T-helper 9 cell (primary cell): Measurements from ENCODE around the gene DCDC2.
"Not testable (repeated sequence)": the region's sequence is repeated elsewhere in the genome, so short reads cannot be mapped to it uniquely, and the experiment has no call there.

Experiments used
- DNase-seq: peaks from one replicate; pipeline ENCODE4 v3.0.0-alpha.2; 2020

The DCDC2 gene

DNA sequence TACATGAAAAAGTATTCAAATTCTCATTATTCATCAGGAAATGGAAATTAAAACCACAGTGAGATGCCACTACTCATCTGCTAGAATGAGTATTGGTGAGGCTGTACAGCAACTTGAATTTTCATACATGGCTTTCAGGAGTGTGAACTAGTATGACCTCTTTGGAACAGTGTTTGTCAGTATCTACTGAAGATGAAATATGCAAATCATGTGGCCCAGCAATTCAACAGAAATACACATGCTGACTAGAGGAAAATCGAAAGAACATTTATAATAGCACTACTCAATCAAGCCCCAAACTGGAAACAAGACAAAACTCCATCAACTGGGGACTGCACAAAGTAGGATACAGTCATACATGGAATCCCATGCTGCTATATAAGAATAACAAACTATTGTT lies 102.2 kb downstream of the DCDC2 start:
- DNase-seq: no peak

DNA sequence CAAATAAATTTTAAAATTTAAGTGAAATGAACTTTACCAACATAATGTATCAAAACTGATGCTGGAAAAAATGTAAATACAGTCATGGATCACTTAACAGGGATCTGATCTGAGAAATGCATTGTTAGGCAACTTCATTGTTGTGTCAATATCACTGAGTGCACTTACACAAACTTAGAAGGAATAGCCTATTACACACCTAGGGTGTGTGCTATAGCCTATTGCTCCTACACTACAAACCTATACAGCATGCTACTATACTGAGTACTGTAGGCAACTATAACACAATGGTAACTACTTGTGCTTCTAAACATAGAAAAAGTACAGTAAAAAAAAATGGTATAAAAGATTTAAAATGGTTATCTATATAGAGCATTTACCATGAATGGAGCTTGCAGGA lies 104.5 kb downstream of the DCDC2 start:
- DNase-seq: no peak

GRCh38 chr6:24252280-24252679 lies 105.6 kb downstream of the DCDC2 start:
- no peak for DNase-seq

GRCh38 chr6:24251339-24251738 lies 106.5 kb downstream of the DCDC2 start:
- no peak for DNase-seq

DNA sequence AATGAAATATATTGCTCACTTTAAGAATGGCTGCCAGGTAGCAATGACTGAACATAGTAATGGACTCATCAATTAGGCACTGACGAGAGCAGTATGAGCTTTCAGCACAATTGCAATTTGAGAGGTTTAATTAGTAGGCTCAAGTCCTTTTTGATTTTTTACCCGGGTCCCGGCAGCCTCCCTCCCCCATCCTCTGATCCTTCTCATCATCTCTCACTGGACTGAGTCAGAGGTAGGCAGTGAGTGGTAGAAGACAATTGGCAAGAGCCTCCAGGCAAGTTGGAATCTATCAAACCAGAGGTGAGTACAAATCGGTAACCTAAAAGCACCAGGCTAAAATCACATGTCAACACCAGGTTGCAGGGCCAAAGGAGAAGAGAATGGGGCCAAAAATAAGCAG lies 107.9 kb downstream of the DCDC2 start:
- no peak for DNase-seq

DNA sequence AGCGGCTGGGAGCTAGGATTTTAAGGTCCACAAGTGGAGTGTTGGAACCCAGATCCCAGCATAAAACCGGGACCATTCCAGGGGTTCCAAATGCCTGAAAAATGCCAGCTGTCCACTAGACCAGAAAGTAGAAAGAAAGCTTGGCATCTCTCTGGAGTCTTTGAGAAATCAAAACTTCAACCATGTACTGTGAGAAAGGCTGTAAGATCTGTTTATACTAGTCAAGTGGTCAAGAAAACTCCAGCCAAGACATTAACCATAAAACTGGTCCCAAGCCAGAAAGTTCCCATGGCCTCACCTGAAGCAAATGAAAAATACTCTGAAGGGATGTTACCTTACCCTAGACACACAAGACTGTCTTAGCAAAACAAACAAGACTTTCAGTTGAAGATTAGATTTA lies 112.6 kb downstream of the DCDC2 start:
- DNase-seq: no peak

GRCh38 chr6:24242924-24243323 lies 114.9 kb downstream of the DCDC2 start:
- no peak for DNase-seq

- DNase-seq: not testable (repeated sequence)
Measured at GRCh38 chr6:24241779-24242178, 116.1 kb downstream of the DCDC2 start.

- DNase-seq: no peak
Measured at GRCh38 chr6:24240943-24241342, 116.9 kb downstream of the DCDC2 start.

GRCh38 chr6:24240380-24240928 lies 117.4 kb downstream of the DCDC2 start:
- DNase-seq: no peak

DNA sequence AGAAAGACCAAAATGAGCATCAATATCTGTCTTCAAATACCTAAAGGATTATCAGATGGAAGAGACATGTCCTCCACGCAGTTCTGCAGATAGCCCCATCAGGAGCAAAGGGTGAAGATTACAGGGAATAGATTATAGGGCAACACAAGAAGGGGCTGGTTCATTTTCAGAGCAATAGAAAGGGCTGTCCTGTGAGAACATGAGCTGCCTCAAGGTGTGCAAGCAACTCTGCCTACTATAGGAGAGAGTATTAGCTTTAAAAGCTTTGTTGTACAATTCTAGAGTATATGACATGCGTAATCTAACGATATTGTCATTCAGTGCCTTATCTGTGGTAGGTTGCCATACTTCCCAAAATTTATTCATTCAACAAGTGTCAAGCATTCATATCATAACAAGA lies 119.2 kb downstream of the DCDC2 start:
- no peak for DNase-seq

DNA sequence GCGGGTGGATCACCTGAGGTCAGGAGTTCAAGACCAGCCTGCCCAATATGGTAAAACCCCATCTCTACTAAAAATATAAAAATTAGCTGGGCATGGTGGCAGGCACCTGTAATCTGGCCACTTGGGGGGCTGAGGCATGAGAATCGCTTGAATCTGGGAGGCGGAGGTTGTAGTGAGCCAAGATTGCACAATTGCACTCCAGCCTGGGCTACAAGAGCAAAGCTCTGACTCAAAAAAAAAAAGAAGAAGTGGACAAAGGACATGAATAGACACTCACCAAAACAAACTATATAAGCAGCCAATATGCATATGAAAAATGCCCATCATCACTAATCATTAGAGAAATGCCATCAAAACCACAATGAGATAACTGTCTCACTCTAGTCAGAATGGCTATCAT lies 121.1 kb downstream of the DCDC2 start:
- not testable (repeated sequence) for DNase-seq

DNA sequence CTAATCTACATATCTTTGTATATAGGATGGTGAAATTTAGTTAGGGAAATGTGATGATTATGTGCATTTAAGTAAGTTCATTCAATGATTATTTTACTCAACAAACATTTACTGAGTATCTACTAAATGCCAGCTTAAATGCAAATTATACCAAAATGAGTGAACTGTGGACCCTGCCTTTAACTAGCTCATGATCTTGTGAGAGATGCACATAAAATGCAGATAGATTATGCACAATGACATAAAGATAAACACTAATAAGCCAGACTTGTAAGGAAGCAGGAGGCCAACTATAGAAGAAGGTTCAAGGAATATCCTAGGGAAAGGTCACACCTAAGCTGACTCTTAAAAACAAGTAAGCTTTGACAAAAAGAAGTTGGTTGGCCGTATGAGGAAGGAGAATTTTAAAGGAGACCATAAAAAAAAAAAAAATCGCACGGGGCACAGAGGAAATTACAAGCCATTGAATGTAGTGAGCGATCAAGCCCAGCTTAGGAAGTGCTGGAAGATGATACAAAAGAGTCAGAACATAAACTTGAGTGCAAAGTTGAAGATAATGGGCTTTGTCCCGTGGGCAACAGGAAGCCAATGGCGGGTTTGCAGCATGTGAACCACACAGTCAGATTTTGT lies 123.9 kb downstream of the DCDC2 start:
- no peak for DNase-seq

DNA sequence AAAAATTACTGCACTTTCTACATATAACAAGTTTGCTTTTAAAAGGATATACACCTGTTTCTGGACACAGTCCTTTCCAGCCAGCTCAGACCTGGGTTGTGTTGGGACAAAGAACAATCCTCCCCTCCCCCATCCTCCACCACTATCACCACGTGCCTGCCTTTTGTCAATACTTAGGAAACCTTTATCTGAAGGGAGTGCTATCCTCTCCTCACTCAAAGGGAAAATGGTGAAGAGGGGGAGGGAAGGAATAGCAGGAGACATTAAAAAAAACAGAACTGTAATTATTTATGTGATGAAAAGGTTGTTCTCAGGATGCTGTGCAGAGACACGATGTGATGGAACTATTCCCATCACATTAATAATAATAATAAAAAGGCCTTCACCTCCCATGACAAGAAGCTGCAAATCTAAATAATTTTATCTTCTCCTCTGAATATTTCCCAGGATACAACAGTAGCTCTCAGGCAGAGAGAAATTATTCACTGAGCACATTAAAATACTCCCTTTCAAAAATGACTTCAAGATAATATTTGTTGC lies 126.4 kb downstream of the DCDC2 start:
- DNase-seq: no peak

DNA sequence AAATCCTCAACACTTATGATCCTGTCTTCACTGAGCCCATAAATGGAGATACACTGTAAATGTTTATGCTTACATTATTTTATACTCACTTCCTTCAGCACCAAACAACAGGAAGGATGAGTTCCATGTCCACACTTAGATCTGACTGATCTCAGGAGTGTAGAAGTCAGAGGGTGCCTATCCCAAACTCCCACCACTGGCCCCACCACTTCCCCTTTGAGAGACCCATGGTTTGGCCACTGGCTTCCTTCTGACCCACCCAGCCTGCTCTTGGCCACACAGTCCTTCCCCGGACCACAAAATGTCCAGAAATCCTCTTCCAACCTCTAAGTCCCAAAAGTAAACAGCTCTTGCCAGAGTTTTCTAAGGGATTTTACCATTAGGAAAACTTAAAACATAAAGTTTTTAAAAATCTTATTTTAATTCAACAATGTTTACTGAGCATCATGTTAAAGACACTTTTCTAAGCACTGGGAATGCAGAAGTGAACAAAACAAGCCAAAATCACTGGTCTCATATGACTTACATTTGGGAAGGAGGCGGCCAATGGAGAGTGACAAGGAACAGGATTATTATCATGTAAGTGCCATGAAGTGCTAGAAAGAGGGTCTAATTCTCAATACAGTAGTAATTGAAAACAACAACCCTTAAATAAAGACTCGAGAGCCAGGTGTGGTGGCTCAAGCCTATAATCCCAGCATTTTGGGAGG lies 128.0 kb downstream of the DCDC2 start:
- DNase-seq: no peak

DNA sequence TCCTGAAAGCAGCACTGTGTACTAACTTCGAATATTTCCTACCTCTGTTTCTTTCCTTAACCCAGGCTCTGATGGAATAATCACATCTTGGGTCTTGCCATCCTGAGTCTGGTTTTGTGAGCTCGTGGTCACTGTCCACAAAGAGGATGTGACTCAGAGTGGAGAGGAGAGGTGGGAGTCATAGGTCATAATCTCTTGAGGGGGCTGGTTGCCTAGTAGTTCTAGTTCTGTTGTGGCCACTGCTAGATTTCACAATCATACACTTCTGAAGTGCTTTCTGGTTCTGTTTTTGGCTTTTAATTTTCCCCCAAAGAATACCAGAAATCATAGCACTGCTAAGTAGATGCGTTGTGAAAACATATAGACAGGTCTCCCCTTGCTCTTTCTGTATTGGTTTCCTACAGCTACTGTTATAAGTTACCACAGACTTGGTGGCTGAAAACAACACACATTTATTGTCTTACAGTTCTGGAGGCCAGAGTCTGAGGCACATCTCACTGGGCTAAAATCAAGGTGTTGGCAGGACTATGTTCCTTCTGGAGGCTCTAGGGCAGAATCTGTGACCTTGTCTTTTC lies 129.1 kb downstream of the DCDC2 start:
- DNase-seq: no peak

DNA sequence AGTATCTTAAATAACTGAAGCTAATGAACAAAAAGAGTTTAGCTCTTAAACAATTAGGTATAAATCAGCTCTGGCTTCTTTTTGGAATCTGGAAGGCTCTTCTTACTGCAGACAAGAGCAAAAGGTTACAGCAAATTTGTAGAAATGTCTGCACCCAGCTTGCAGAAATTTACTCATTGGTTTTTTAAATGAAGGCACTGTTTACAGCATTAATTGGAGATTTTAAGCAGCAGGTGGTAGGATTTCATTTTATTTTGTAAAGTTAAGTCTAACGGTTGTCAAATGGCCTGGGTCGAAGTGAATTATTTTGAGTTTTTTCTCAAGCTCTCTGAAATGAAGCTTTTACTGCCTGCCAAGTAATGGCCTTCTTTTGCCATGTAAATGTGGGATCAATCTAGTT lies 129.7 kb downstream of the DCDC2 start:
- DNase-seq: no peak

GRCh38 chr6:24227556-24227955 lies 130.3 kb downstream of the DCDC2 start:
- no peak for DNase-seq

- DNase-seq: no peak
Measured at GRCh38 chr6:24226541-24226940, 131.3 kb downstream of the DCDC2 start.

GRCh38 chr6:24225838-24226237 lies 132.0 kb downstream of the DCDC2 start:
- no peak for DNase-seq

- no peak for DNase-seq
Measured at GRCh38 chr6:24223115-24223919, 134.5 kb downstream of the DCDC2 start.

DNA sequence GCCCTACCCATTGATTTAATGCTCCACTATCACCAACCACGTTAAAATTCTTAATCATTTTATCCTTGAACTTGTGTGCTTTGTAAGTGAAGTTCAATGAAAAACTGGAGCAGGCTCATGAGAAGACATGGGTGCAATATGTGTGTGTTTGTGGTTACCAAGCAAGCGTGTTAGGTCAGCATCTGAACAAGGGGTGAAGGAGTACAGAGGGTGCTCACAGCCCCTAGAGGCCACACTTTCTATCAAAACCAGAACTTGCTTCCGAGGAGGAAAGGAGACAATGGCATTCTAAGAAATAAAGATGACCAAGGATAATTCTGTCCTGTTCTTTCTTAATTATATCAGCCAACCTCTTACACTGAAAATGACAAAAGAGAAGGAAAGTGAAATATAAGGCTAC lies 138.2 kb downstream of the DCDC2 start:
- DNase-seq: no peak

DNA sequence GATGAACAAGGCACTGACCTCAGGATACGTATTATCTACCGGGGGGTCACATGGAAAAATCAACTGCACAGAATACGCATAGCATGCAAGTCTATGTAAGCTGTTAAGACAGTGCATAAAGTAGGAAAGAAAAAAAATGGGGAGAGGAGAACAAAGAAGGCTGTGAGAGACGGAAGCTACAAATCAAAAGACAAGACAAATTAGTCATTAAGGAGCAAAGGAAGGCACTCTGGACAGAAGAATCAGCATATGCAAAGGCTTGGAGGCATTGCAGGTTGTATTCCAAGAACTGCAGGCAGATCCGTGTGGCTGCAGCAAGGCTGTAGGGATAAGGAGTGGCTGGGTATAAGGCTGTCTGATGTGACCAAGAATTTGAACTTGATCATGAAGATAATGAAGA lies 142.9 kb downstream of the DCDC2 start:
- DNase-seq: no peak
